Measurements from ENCODE around the gene DUOXA2. TPM values are rescaled to one million over a fixed set of nuclear protein-coding genes. Genes with fewer than 3 reads are reported as not detected.

Gene DUOXA2
- total RNA-seq, 1 donor from 2014 or later = not detected

GRCh38 chr15:45164914-45165313 lies 50.8 kb downstream of the DUOXA2 start:
- no peaks in the 10 kb centered on the region for H3K9me3 Mint-ChIP-seq

GRCh38 chr15:45165536-45165935 lies 51.4 kb downstream of the DUOXA2 start:
- H3K27ac Mint-ChIP-seq (ENCODE audit: unreplicated experiment) = peak overlapping the region; percentile 50
- peaks cover 6% of the 10 kb centered on the region for H3K27me3 Mint-ChIP-seq (ENCODE audit: low read depth)
- peaks cover 24% of the 10 kb centered on the region for H3K4me1 Mint-ChIP-seq
- H3K4me3 Mint-ChIP-seq = peak overlapping the region; percentile 81
- no peaks in the 10 kb centered on the region for H3K9me3 Mint-ChIP-seq
- DNase-seq (ENCODE audit: low read depth, low spot score) = no peak
- no peaks in the 10 kb centered on the region for H3K36me3 Mint-ChIP-seq (ENCODE audit: low read depth)
- no peak for TF ChIP-seq CTCF (conservative IDR thresholded peaks at IDR 0.05)

More at GRCh38 chr15:45164914-45165313, 50.8 kb downstream of the DUOXA2 start:
- H3K4me3 Mint-ChIP-seq = peak overlapping the region; percentile 81
- no peak overlapping the region for H3K27ac Mint-ChIP-seq (ENCODE audit: unreplicated experiment)
- peaks cover 8% of the 10 kb centered on the region for H3K27me3 Mint-ChIP-seq (ENCODE audit: low read depth)
- H3K36me3 Mint-ChIP-seq (ENCODE audit: low read depth) = no peaks in the 10 kb centered on the region
- H3K4me1 Mint-ChIP-seq = peaks cover 24% of the 10 kb centered on the region
- no peak for DNase-seq (ENCODE audit: low read depth, low spot score)
- TF ChIP-seq CTCF (conservative IDR thresholded peaks at IDR 0.05) = no peak

- Mint-ChIP-seq H3K9me3 (no peaks in the 10 kb centered on the region), H3K27ac (ENCODE audit: unreplicated experiment) (no peak overlapping the region), H3K4me3 (peak overlapping the region; percentile 77), H3K27me3 (ENCODE audit: low read depth) (peaks cover 3% of the 10 kb centered on the region), H3K36me3 (ENCODE audit: low read depth) (peaks cover 3% of the 10 kb centered on the region), H3K4me1 (peaks cover 21% of the 10 kb centered on the region)
- peak; percentile 72 for DNase-seq (ENCODE audit: low read depth, low spot score)
- TF ChIP-seq CTCF (conservative IDR thresholded peaks at IDR 0.05) = peak; percentile 62
Measured at GRCh38 chr15:45166834-45167630, 52.9 kb downstream of the DUOXA2 start.

GRCh38 chr15:45167631-45168205 lies 53.6 kb downstream of the DUOXA2 start:
- H3K4me1 Mint-ChIP-seq = peaks cover 19% of the 10 kb centered on the region
- peaks cover 3% of the 10 kb centered on the region for H3K36me3 Mint-ChIP-seq (ENCODE audit: low read depth)
- no peak for DNase-seq (ENCODE audit: low read depth, low spot score)
- H3K4me3 Mint-ChIP-seq = peak overlapping the region; percentile 77
- peaks cover 3% of the 10 kb centered on the region for H3K27me3 Mint-ChIP-seq (ENCODE audit: low read depth)
- H3K27ac Mint-ChIP-seq (ENCODE audit: unreplicated experiment) = peak overlapping the region; percentile 50
- H3K9me3 Mint-ChIP-seq = no peaks in the 10 kb centered on the region
- TF ChIP-seq CTCF (conservative IDR thresholded peaks at IDR 0.05) = no peak

Other genes starting within 250 kb of the DUOXA2 start
- not detected in 2 replicates for gene TERB2, start 157.6 kb upstream of the DUOXA2 start, total RNA-seq
- gene SORD, start 91.1 kb upstream of the DUOXA2 start, total RNA-seq = 54.8 and 58.2 TPM in 2 replicates
- 0.02 TPM in 1 of 2 replicates, not detected in the other for gene DUOX2, start 154 bp upstream of the DUOXA2 start, total RNA-seq
- gene DUOXA1, start 15.6 kb downstream of the DUOXA2 start, total RNA-seq = not detected in 2 replicates
- not detected in 2 replicates for gene DUOX1, start 15.7 kb downstream of the DUOXA2 start, total RNA-seq
- 55.0 and 59.0 TPM in 2 replicates for gene SHF, start 73.6 kb downstream of the DUOXA2 start, total RNA-seq
- not detected in 2 replicates for gene SLC28A2, start 137.9 kb downstream of the DUOXA2 start, total RNA-seq